GM12875 (cell line): ENCODE measurements around the gene WDR90.

Source experiments
- H3K4me3 ChIP-seq: one replicate; pipeline ENCODE4 v1.5.1; 2011; ENCODE audit warnings: low read depth, low read length, control low read depth
- CTCF ChIP-seq: IDR thresholded peaks from 2 replicates; pipeline ENCODE4 v1.5.1; 2011; ENCODE audit warnings: low read depth, mild to moderate bottlenecking, control low read depth, inconsistent platforms, low read length, moderate library complexity, borderline replicate concordance; ENCODE audit not compliant: insufficient read depth

Gene WDR90

GRCh38 chr16:647173-647902, 1.8 kb upstream of the WDR90 start:
- no peak for TF ChIP-seq CTCF
- H3K4me3 ChIP-seq, result no peak overlapping the region

- peak; percentile 88 for TF ChIP-seq CTCF
- peak overlapping the region; percentile 81 for H3K4me3 ChIP-seq
Measured at GRCh38 chr16:648071-648780, 939 bp upstream of the WDR90 start.

- peak overlapping the region; percentile 81 for H3K4me3 ChIP-seq
- TF ChIP-seq CTCF, result no peak
Measured at GRCh38 chr16:649631-650030, 466 bp downstream of the WDR90 start.

GRCh38 chr16:651844-652243, 2.7 kb downstream of the WDR90 start:
- no peak overlapping the region for H3K4me3 ChIP-seq
- no peak for TF ChIP-seq CTCF

- no peak for TF ChIP-seq CTCF
- no peak overlapping the region for H3K4me3 ChIP-seq
Measured at GRCh38 chr16:652454-653305, 3.5 kb downstream of the WDR90 start.

- no peak overlapping the region for H3K4me3 ChIP-seq
- no peak for TF ChIP-seq CTCF
Measured at GRCh38 chr16:654034-654433, 4.9 kb downstream of the WDR90 start.
